Central memory CD8-positive, alpha-beta T cell (primary cell): ENCODE measurements around the gene PPWD1.

Source experiments
- ATAC-seq: fragments of 150-1000 bp; cut with Tn5 transposase; replicated peaks from 2 replicates; pipeline ENCODE4 v1.10.0; 2022; ENCODE audit warnings: mild to moderate bottlenecking, moderate FRiP score, moderate number of reproducible peaks; ENCODE audit not compliant: poor library complexity, severe bottlenecking; ENCODE audit errors: extremely low read depth
- DNase-seq, 2 donors: peaks; one replicate each; pipeline ENCODE4 v3.0.0; 2021; ENCODE audit warnings: low spot score in 2 of 2
- H3K27ac Mint-ChIP-seq: one replicate; pipeline ENCODE4 v1.8.0; 2022; ENCODE audit warnings: low read depth, mild to moderate bottlenecking, moderate library complexity, mixed read lengths
- H3K27me3 Mint-ChIP-seq: one replicate; pipeline ENCODE4 v1.8.0; 2022; ENCODE audit warnings: mixed read lengths
- H3K36me3 Mint-ChIP-seq: one replicate; pipeline ENCODE4 v1.8.0; 2022; ENCODE audit warnings: mild to moderate bottlenecking, moderate library complexity, mixed read lengths; ENCODE audit not compliant: insufficient read depth
- H3K4me1 Mint-ChIP-seq: one replicate; pipeline ENCODE4 v1.8.0; 2022; ENCODE audit warnings: mixed read lengths
- H3K4me3 Mint-ChIP-seq: one replicate; pipeline ENCODE4 v1.8.0; 2022; ENCODE audit warnings: mild to moderate bottlenecking, moderate library complexity, mixed read lengths
- H3K9me3 Mint-ChIP-seq: one replicate; pipeline ENCODE4 v1.8.0; 2022; ENCODE audit warnings: mixed read lengths

The PPWD1 gene

DNA sequence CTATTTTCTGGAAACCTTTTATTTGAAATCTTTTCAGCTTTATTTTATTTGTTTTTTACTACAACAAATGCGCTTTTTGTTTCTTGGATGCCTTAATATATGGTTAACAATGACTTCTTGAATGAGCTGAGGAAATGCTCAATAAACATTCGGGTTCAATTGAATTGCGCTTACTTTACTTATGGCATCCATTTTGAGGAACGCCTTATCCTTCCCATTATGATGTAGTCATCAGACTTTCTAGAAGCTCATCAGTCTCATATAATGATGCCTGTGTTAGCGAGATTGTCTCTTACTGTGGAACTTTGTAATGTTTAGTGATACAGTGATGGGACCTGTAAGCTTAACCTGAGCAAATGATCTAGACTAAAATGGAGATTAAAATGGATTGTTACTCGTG is 62.6 kb downstream of the PPWD1 start:
- ATAC-seq (no peak), DNase-seq (no peak)
- Mint-ChIP-seq H3K4me3 (peak overlapping the region; percentile 98), H3K9me3 (no peaks in the 10 kb centered on the region), H3K4me1 (peaks cover 24% of the 10 kb centered on the region), H3K27ac (peak overlapping the region; percentile 99), H3K36me3 (peaks cover 44% of the 10 kb centered on the region), H3K27me3 (no peaks in the 10 kb centered on the region)

DNA sequence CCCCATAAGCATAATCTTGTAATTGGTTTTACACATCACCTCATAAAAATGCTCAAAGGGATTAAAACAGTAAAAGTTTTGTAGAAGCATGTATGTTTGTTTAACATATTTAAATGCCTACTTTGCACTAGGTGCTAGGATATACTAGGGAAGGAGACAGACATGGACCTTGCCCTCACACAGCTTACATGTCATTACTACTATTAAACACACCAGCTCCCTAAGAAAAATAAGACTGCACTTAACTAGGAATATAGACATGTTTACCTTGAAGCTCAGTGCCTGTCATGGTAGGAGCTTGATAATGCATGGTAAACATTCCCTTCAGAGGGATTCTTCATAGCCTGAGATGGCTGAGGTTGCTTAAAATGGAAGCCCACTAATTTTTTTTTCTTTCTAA is 67.9 kb downstream of the PPWD1 start:
- H3K36me3 Mint-ChIP-seq: peaks cover 28% of the 10 kb centered on the region
- DNase-seq (no peak), ATAC-seq (no peak)
- H3K27ac Mint-ChIP-seq: no peak overlapping the region
- no peaks in the 10 kb centered on the region for H3K27me3 Mint-ChIP-seq
- no peak overlapping the region for H3K4me3 Mint-ChIP-seq
- no peaks in the 10 kb centered on the region for H3K9me3 Mint-ChIP-seq
- peaks cover 8% of the 10 kb centered on the region for H3K4me1 Mint-ChIP-seq
